CD4-positive, alpha-beta T cell treated with Interleukin-17A for 1 hour (primary cell): ENCODE measurements around the gene SBNO2.

Experiments used
- DNase-seq: peaks from one replicate; pipeline ENCODE4 v3.0.0-alpha.2; 2020

The SBNO2 gene

DNA sequence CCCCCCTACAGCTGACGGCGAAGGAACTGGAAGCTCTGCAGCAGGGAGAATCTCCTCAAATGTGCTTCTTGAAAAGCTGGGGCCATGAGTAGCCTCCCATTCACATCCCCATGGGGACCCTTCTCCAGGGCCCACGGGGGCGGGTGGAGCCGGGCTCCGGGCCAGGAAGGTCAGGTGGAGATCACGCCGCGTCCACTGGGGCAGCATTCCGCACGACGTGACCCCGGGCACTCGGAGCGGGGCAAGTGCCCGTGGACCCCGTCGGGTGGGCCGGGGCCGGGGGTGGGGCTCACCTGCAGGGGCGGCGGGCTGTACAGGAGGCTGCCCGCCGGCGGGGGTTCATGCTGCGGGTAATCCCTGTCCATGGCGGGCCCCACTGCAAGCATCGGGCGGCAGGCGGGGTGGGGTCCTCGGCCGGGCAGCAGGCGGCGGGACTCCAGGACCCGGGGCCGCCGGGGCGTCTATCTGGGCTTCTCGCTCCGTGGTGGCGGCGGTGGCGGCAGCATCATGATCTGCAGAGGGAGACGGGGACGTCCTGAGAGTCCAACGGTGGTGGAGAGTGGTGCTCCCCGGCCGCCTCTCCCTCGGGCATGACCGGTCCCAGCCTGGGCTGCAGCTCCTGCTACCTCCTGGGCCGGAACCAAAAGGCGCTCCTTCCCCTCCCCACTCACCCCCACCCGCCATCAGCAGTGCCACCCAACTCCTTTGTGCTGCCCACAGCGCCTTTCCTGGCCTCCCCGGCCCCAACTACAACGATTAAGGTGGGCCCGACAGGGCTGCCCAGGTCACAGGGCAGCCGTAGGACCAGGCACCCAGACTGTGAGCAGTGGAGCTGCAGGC lies 20.0 kb downstream of the SBNO2 start:
- DNase-seq = no peak

DNA sequence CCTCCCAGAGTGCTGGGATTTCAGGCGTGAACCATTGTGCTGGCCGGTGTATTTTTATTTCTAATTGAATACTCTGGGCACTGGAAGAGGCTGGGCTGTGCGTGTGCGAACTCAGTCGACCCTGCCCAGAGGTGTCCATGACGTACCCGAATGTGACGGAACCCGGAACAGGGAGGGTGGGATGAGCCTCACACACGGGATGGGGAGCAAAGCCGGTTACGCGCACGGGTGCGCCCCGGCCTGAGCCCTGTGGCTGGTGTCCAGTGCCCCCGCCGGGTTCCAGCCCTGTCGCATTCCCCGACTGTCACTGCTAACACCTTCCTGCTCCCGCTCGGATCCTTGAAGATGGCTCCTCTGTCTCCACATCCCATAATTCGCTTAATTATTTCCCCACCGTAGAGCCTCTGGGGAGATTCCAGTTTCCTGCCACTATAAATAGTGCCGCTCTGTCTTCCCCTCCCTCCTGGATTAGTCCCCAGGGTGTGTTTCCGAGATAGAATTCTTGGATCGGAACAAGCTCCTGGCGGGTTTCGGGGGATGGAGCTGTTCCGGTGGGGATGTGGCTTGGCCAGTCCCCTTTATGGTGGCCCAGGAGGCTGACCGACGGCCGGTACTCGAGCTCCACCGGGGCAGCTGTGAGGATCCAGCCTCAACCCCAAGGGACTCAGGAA lies 22.0 kb downstream of the SBNO2 start:
- no peak for DNase-seq

DNA sequence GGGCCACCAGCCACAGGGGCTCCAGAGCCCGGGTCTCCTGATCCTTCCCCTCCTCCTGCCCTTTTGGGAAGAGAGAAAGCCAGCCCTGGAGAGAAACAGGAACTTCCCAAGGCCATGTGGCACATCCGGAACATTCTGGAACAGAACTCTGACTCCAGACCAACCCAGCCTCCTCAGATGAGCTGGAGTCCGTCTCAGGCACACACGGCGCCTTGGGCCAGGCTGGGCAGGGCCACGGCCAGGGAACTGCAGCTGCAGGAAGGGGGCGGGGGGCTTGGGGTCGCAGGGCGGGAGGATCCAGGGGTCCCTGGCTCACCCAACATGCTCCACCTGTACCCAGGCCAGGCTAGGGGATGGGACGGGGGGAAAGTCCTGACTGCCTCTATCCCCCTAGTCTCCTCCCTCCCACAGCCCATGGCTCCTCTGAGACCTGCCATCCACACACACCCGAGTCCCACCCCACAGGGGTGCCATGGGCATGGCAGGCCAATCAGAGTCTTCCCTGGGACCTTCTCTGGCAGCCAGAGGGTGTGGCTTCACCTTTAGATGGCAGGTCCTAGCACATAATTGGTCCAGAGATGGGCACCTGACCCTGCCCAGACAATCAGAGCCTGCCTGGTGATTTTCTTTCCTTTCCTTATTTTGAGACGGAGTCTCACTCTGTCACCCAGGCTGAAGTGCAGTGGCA lies 22.9 kb downstream of the SBNO2 start:
- DNase-seq = no peak

DNA sequence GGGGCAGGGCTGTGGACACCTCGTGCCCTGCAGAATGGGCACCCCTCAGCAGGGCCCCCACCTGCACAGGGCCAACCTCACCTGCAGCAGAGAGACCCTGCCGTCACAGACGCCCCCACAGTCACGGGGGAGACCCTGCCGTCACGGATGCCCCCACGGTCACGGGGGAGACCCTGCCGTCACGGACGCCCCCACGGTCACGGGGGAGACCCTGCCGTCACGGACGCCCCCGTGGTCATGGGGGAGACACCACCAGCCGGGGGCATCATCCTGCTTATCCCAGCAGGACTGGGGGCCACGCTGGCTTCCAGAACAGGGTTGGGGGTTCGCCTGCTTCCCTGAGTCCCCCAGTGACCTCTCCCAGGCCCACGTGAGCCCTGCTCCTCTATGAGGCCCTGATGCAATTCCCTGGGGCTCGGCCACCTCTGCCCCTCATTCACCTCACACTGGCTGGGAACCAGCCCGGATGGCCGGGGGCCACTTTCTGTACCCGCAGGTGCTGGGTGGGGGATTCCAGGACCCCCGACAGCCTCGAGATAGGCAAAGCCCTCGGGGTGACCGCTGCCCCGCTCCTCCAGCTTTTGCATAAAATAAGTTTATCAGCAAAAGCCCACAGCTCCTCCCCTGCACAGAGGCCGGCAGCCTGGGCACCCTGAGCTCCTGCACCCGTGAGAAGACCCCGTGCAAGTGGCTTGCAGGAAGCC lies 23.6 kb downstream of the SBNO2 start:
- no peak for DNase-seq

DNA sequence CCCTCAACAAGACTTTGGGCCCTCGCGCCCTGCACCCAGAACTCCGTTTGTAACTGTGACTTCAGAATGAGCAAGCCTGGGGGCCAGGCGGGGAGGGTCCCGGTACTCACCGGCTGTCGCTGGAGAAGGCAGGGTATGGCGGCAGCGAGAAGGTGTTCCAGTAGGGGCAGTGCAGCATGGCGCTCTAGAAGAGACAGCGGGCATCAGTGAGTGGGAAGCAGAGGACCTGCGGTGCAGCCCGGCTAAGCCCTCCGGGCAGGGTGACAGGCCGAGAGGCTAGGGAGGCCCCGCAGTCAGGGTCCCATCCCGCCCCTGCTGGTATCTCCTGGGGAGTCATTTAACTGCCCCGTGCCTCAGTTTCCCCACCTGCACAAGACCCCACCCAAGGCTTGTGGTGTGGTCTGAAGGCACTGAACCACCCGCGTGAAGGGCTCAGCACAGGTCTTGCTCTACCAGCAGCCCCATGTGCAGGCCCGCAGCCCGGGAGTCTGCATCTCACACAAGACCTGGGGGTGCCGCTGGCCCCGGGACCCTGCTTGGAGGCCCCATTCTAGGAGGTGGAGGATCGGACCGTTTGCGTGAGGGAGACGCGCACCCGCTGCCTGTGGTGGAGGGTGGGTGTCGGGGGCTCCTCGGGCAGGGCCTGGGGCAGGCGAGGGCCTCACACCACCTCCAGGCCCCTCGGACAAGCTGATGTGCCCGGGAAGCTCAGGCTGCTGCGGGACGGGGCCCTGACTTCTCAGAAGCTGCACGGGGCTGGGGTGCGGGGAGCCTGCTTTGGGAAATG lies 24.6 kb downstream of the SBNO2 start:
- no peak for DNase-seq

DNA sequence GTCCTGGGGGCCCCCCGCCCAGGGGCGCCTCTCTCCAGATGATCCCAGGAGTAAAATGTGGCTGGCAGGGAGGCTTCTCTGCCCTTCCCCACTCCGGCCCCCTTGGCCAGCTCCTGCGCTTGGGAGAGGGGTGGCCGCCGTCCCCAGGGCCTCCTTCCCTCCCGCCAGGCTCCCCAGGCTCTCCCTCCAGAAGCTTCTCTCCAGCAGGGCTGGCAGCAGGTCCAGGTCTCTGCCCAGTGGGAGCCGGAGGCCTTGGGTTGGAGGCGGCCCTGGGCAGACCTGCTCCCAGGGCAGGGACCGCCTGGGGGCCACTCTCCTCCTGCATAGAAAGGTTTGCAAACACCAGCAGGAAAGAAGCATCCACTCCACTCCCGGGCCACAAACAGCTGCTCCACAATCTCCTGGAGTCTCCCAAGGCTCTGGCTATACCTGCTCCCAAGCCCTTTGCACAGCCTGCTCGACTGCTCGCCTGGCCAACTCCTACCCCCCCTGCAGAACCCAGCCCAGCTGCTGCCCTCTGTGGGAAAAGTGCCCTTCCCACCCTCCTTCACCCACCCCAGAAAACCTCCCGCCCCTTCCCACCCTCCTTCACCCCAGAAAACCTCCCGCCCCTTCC lies 26.0 kb downstream of the SBNO2 start:
- no peak for DNase-seq

DNA sequence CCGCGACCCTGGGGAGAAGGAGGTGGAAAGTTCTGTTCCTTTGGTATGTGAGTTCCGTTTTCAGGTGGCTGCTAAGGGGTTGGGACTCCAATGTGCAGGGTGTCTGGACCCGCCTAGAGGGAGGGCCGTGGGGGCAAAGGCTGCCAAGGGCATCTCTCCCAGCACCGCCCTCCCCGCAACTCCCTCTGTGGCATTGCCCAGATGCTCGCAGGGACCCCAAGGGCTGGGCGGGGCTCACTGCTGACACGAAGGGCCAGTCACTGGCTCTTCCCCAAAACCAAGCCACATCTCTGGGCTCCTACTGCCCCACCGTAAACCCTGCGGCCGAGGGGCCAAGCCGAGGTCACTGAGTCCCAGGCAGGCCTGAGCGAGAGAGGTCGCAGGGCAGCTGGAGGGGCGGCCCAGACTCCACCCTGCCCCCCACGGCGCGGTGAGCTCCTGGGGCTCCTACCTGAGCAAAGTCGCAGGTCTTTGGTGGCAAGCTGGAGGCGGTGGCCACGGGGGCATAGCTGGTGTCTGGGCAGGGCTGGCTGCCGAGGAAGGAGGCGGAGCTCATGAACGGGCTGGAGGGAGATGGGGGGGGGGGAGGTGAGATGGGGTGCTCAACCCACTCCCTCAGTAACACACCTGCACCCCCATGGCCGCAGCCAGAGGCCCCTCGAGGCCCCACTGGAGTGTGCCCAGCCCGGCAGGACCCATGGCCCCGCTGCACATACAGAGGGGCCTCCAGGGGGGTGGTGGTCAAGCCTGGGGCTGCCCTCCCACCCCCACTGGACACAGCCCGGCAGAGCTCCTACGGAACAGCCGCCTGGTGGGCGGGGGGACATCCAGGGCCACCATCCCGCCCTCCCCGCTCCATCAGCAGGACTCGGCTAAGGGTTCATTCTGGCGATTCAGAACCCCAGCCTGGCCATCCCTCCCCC lies 26.9 kb downstream of the SBNO2 start:
- no peak for DNase-seq

DNA sequence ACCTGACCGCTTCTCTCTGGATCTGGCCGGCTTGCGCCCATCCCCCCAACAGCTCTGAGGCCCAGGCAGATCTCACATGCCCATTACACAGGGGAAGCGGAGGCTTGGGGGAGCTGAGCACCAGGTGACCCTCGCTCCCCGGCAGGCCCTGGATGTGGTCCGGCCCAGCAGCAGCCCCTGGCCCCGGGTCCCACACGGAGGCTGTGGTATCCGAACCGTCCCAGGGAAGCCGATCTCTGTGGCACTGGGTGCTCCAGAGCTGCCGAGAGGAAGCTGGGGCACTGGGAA lies 27.7 kb downstream of the SBNO2 start:
- no peak for DNase-seq

DNA sequence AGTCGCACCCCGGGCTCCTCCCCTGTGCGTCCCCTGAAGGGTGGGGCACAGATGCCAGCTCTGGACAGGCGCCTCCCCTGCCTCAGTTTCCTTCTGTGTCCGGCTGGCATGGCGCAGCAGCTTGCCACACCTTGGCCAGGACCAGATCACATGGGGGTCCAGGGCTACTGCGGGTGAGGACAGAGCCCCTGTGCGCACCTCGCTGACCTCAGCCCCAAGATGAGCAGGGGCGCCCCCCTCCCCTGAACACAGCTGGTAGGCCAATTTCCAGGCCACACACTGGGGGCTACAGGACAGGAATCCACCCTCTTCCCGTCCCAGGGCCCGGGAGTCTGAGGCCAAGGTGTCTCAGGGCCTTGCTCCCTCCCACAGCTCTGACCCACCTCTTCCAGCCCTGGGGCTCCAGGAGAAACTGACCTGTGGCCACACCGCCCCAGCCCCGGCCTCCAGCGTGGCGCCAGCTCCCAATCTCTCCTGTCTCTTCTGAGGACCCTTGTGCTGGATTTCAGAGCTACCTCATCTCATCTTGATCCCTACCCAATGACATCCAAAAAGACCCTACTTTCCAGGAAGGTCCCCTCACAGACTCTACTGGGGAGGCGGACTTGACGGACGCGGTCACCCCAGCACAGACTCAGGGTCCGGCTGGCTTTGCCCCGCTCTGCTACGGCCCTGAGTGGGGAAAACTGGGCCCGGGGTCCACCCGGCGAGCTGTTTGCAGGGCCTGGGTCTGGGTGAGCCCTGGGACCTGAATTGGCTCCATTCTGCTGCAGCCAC lies 28.2 kb downstream of the SBNO2 start:
- no peak for DNase-seq

DNA sequence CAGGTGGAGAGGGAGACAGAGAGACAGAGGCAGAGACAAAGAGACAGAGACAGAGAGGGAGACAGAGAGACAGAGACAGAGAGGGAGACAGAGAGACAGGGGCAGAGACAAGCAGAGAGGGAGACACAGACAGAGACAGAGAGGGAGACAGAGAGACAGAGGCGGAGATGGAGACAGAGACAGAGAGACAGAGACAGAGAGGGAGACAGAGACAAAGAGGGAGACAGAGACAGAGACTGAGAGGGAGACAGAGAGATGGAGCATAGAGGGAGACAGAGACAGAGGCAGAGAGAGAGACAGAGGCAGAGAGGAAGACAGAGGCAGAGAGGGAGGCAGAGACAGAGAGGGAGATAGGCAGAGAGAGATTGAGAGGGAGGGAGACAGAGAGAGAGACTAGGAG lies 29.3 kb downstream of the SBNO2 start:
- DNase-seq = no peak

DNA sequence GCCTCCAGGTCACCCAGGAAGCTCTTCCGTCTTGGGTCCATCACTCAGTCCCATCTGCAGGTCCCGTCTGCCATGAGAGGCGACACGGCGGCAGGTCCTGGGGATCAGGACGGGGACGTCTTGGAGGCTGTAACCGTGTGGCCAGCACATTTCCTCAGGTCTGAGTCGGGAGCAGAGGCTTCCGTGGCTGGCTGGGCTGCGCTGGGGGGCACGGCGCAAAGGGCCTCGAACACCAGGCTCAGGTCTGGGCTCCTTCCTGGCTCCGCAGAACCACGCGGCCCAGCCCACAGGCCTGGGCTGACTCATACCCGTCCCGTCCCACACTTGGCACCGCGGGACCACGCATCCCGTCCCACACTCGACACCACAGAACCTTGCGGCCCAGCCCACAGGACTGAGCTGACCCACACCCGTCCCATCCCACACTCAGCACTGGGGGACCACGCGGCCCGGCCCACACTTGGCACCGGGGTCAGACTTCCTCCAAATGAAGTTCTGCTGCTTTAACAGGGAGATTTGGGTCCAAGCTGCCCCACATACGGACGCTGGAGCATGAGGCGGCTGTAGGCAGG lies 30.2 kb downstream of the SBNO2 start:
- no peak for DNase-seq

DNA sequence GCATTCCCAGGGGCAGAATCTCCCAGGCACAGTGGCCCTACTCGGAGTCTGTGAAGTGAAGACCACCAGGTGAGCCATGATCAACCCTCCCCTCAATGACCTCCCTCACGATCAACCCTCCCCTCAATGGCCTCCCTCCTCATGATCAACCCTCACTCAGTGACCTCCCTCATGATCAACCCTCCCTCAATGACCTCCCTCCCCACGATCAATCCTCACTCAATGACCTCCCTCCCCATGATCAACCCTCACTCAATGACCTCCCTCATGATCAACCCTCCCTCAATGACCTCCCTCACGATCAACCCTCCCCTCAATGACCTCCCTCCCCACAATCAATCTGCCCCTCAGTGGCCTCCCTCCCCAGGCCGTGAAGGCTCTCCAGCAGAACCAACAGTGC lies 32.1 kb downstream of the SBNO2 start:
- DNase-seq = no peak

DNA sequence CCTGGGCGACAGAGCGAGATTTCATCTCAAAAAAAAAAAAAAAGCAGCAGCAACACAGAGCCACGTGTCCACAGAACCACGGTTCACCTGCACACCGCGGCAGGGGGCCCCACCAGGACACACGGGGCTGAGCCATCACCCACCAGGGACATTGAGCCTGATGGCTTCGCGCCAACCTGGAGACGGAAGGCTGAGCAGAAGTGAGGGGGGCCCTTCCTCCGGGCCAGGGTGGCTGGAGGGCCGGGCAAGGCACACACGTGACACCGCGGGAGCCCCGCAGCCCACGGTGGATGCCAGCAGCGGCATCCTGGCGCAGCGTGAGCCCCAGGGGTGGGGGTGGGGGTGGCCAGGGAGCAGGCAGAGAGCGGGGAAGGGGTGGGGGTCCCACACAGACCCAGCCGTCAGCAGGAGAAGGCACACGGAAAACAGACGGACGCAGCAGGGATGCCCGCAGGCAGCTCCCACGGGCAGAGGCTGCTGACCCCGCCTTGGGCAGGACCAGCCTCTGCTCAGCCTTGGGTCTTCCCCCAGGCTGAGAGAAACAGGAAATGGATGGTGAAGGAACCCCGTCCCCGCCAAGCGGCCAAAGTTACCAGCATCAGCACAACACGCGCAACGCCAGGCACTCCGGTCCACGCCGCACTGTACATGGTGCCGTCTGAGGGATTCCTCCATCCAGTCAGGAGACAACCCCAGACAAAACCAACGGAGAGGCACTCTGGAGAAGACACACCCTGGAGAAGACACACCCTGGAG lies 33.6 kb downstream of the SBNO2 start:
- no peak for DNase-seq

DNA sequence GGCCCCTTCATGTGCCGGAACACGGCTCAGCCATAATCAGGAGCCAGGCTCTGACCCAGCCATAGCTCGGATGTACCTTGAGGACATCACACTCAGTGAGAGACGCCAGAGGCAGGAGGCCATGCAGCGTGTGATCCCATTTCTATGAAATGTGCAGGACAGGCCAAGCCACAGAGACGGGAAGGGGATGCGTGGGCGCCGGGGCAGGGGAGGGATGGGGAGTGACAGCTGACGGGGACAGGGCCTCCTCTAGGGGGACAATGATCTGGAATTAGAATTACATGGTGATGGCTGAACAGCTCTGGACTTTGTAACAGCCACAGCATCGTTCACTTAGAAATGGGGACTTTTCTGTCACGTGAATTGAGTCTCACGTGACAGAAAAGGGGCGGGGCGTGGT lies 34.9 kb downstream of the SBNO2 start:
- DNase-seq = no peak

DNA sequence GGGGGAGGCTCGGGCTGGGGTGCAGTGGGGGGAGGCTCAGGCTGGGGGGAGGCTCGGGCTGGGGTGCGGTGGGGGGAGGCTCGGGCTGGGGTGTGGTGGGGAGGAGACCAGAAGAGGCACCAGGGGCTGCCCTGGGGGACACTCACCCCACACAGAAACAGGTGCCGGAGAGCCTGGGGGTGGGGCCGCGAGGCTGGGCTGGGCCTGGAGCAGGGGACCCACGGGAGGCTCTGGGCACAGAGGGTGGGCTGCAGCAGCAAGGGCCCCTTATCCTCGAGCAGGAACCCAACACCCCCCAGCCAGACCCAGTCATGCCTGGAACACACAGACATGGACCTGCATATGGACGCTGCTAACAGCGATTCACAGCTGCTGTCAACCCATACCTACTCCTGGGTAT lies 35.9 kb downstream of the SBNO2 start:
- no peak for DNase-seq

DNA sequence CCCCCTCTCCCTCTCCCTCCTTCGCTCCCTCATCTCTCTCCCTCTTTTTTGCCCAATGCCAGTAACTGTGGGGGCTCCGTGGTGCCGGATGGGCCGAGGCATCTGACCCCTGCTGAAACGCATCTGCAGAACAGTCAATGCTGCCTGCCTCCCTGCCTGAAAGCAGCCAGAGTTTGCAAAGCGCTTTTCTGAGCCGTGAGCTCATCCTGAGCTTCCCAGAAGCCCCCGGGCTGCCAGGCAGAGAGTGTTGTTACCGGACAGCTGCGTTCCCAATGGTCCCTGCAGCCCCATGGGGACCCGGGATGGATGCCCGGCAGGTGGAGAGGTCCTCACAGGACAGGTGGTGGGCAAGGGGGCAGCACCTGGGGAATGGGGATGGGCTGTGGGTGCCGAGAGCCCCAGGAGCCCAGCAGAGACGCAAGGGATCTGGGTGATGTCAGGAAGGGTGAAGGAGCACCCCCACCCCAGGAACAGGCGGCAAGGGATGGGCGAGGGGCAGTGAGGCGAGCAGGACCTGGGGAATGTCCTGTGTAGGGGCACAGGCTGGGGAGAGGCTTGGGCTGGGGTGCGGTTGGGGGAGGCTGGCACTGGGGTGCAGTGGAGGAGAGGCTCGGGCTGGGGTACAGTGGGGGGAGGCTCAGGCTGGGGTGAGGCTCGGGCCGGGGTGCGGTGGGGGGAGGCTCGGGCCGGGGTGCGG lies 37.3 kb downstream of the SBNO2 start:
- DNase-seq = no peak

DNA sequence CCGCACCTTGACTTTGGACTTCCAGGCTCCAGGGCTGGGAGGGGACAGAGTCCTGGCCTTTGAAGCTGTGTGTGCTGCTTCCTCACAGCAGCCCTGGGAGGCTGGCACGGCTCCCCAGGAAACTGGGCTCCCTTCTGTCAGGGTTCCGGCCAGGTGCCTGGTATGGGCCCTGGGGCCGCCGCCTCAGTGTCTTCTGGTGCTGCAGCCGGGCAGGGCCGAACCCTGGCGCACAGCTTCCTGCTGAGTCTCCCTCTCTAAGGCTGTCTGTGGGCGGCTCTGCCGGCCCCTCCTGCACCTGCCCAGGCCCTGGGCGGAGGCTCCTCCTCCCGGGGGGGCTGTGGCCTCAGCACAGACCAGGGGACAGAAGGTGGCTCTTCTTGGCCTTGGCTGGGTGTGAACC lies 37.9 kb downstream of the SBNO2 start:
- DNase-seq = no peak

DNA sequence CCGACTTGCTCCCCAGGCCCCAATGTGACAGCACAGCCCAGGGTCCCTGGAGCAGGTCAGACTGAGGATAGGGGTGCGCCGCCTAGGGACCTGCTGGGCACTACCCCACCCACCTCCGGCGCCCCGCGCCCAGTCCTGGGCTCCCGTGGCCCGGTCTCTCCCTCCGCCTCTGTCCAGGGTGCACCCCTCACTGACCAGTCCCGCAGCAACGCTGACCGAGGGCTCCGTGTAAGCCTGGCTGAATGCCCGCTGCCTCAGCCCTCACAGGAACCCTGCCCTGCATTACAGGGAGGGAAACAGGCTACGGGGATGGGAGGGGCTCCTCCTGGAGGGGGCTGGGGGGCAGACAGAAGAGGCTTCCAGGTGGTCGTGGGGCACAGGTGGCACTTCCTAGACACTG lies 38.6 kb downstream of the SBNO2 start:
- no peak for DNase-seq

DNA sequence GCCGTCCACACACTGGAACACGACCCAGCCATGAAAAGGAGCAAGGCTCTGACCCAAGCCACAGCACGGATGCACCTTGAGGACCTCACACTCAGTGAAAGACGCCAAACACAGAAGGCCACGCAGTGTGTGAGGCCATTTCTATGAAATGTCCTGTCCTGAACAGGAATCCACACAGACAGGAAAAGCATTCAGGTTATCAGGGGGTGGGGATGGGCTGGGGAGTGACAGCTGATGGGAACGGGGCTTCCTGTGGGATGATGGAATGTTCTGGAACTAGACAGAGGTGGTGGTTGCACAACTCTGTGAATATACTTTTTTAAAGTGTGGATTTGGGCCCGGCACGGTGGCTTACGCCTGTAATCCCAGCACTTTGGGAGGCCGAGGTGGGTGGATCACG lies 39.6 kb downstream of the SBNO2 start:
- DNase-seq = no peak
